ENCODE results near the gene SPARCL1.

SPARCL1 gene

DNA sequence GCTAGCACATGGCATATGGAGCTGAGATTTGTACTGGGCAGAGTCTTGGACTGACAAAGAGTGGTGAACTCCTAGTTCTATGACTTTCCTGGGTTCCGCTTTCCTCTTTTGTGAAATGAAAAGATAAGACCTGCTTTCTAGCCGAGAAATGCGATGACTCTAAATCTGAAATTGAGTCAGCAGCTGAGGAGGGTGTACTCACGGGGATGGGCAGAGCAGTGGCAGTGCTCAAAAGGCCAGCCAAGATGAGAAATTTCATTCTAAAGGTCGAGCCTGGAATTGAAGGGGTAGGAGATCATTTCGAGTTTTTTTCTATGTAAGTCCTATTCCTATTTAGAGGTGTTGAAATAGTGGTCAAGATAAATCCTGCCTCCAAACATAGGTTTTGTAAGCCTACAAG, 59.8 kb downstream of the SPARCL1 start:
- Histone ChIP-seq H3K27ac (no peak overlapping the region), H3K4me3 (ENCODE audit: low read depth, low read length) (no peak overlapping the region), H3K4me2 (ENCODE audit: low read length) (no peak overlapping the region), H3K4me1 (no peaks in the 10 kb centered on the region), H3K27me3 (ENCODE audit: control insufficient read depth, insufficient read depth, low read length) (no peaks in the 10 kb centered on the region), H2AFZ (no peak overlapping the region), H3K9me3 (ENCODE audit: control insufficient read depth, low read length) (no peaks in the 10 kb centered on the region), H3K36me3 (ENCODE audit: control insufficient read depth, insufficient read depth, low read length) (no peaks in the 10 kb centered on the region), H3K9ac (no peak overlapping the region), H3K79me2 (no peaks in the 10 kb centered on the region)
- TF ChIP-seq, protein P1, sequence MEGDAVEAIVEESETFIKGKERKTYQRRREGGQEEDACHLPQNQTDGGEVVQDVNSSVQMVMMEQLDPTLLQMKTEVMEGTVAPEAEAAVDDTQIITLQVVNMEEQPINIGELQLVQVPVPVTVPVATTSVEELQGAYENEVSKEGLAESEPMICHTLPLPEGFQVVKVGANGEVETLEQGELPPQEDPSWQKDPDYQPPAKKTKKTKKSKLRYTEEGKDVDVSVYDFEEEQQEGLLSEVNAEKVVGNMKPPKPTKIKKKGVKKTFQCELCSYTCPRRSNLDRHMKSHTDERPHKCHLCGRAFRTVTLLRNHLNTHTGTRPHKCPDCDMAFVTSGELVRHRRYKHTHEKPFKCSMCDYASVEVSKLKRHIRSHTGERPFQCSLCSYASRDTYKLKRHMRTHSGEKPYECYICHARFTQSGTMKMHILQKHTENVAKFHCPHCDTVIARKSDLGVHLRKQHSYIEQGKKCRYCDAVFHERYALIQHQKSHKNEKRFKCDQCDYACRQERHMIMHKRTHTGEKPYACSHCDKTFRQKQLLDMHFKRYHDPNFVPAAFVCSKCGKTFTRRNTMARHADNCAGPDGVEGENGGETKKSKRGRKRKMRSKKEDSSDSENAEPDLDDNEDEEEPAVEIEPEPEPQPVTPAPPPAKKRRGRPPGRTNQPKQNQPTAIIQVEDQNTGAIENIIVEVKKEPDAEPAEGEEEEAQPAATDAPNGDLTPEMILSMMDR (IDR thresholded peaks at IDR 0.05) = no peak

GRCh38 chr4:87465739-87466366, 63.3 kb downstream of the SPARCL1 start:
- Histone ChIP-seq H3K4me2 (ENCODE audit: low read length) (no peak overlapping the region), H2AFZ (no peak overlapping the region), H3K9ac (no peak overlapping the region), H3K4me3 (ENCODE audit: low read depth, low read length) (no peak overlapping the region), H3K9me3 (ENCODE audit: control insufficient read depth, low read length) (no peaks in the 10 kb centered on the region), H3K36me3 (ENCODE audit: control insufficient read depth, insufficient read depth, low read length) (no peaks in the 10 kb centered on the region), H3K4me1 (no peaks in the 10 kb centered on the region), H3K27me3 (ENCODE audit: control insufficient read depth, insufficient read depth, low read length) (no peaks in the 10 kb centered on the region), H3K79me2 (no peaks in the 10 kb centered on the region), H3K27ac (no peak overlapping the region)
- TF ChIP-seq, protein P1 (IDR thresholded peaks at IDR 0.05) = peak; percentile 43

- no peak overlapping the region for H3K4me2 ChIP-seq (ENCODE audit: low read length)
- H3K4me3 ChIP-seq (ENCODE audit: low read depth, low read length) = no peak overlapping the region
- H3K27me3 ChIP-seq (ENCODE audit: control insufficient read depth, insufficient read depth, low read length) = no peaks in the 10 kb centered on the region
- no peaks in the 10 kb centered on the region for H3K9me3 ChIP-seq (ENCODE audit: control insufficient read depth, low read length)
- TF ChIP-seq, protein P1 (IDR thresholded peaks at IDR 0.05) = no peak
- no peaks in the 10 kb centered on the region for H3K36me3 ChIP-seq (ENCODE audit: control insufficient read depth, insufficient read depth, low read length)
- no peaks in the 10 kb centered on the region for H3K79me2 ChIP-seq
- H3K4me1 ChIP-seq = no peaks in the 10 kb centered on the region
- H2AFZ ChIP-seq = no peak overlapping the region
- H3K9ac ChIP-seq = no peak overlapping the region
- no peak overlapping the region for H3K27ac ChIP-seq
Observed at GRCh38 chr4:87462102-87462501, 67.1 kb downstream of the SPARCL1 start.

DNA sequence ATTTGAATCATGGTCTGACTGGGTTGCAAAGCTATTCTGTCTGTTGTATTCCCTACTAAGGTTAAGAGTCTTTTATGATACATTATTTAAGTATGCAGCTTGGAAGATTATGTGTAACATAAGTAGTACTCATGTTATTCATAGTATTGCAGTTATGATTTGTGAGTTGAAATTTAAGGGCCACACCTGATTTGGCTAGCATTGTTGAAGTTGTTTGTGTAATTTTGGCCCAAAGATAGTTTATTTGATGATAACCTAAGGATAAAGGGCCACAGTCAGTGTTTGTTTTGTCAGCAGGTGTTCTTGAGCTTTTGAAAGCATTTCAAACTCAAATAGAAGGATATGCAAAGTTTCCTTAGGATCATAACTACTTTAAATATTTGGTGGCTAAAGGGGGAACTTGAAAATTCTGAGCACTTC, 67.9 kb downstream of the SPARCL1 start:
- H3K79me2 ChIP-seq = no peaks in the 10 kb centered on the region
- H3K36me3 ChIP-seq (ENCODE audit: control insufficient read depth, insufficient read depth, low read length) = no peaks in the 10 kb centered on the region
- H3K4me1 ChIP-seq = no peaks in the 10 kb centered on the region
- no peaks in the 10 kb centered on the region for H3K9me3 ChIP-seq (ENCODE audit: control insufficient read depth, low read length)
- H3K27ac ChIP-seq = no peak overlapping the region
- no peak overlapping the region for H2AFZ ChIP-seq
- no peak overlapping the region for H3K4me3 ChIP-seq (ENCODE audit: low read depth, low read length)
- no peaks in the 10 kb centered on the region for H3K27me3 ChIP-seq (ENCODE audit: control insufficient read depth, insufficient read depth, low read length)
- no peak overlapping the region for H3K9ac ChIP-seq
- TF ChIP-seq, protein P1 (IDR thresholded peaks at IDR 0.05) = no peak
- no peak overlapping the region for H3K4me2 ChIP-seq (ENCODE audit: low read length)

- Histone ChIP-seq H3K27me3 (ENCODE audit: control insufficient read depth, insufficient read depth, low read length) (no peaks in the 10 kb centered on the region), H3K79me2 (no peaks in the 10 kb centered on the region), H2AFZ (no peak overlapping the region), H3K36me3 (ENCODE audit: control insufficient read depth, insufficient read depth, low read length) (no peaks in the 10 kb centered on the region), H3K9me3 (ENCODE audit: control insufficient read depth, low read length) (no peaks in the 10 kb centered on the region), H3K9ac (no peak overlapping the region), H3K4me2 (ENCODE audit: low read length) (no peak overlapping the region), H3K27ac (no peak overlapping the region), H3K4me3 (ENCODE audit: low read depth, low read length) (no peak overlapping the region), H3K4me1 (no peaks in the 10 kb centered on the region)
- TF ChIP-seq, protein P1 (IDR thresholded peaks at IDR 0.05) = no peak
Observed at GRCh38 chr4:87458913-87459312, 70.3 kb downstream of the SPARCL1 start.
